Measurements from ENCODE around the gene IMPDH2. TPM values are rescaled to one million over a fixed set of nuclear protein-coding genes. Genes with fewer than 3 reads are reported as not detected.

Gene IMPDH2
- total RNA-seq, 1 donor from 2014 or later, result 101 TPM

DNA sequence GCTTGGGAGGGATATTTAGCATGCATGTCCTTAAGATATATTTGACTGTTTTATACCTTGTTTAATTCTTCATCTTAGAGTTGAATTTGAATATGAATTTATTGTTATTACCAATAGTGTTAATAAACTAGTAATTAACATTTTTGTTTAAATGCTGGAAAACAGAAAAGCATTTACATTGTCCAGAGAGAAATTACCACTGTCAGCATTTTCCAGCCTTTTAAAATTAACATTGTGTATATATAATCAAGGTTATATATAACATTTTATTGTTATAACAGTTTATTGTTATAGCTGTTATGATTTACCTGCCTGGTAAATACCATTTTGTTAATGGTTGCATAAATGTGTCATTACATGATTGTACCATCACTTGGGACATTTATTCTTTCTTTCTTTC is 47.2 kb downstream of the IMPDH2 start:
- peaks cover 70 to 76% of the 10 kb centered on the region in 2 donors for H3K36me3 ChIP-seq
- no peak overlapping the region for H3K4me3 ChIP-seq
- no peak overlapping the region for H3K27ac ChIP-seq
- TF ChIP-seq, protein P1, sequence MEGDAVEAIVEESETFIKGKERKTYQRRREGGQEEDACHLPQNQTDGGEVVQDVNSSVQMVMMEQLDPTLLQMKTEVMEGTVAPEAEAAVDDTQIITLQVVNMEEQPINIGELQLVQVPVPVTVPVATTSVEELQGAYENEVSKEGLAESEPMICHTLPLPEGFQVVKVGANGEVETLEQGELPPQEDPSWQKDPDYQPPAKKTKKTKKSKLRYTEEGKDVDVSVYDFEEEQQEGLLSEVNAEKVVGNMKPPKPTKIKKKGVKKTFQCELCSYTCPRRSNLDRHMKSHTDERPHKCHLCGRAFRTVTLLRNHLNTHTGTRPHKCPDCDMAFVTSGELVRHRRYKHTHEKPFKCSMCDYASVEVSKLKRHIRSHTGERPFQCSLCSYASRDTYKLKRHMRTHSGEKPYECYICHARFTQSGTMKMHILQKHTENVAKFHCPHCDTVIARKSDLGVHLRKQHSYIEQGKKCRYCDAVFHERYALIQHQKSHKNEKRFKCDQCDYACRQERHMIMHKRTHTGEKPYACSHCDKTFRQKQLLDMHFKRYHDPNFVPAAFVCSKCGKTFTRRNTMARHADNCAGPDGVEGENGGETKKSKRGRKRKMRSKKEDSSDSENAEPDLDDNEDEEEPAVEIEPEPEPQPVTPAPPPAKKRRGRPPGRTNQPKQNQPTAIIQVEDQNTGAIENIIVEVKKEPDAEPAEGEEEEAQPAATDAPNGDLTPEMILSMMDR (IDR thresholded peaks at IDR 0.05), result no peak
- intact Hi-C loops (cut with DNase I), result no loop called here
- DNase-seq (ENCODE audit: low spot score in 2 of 2), result no peak
- H3K4me1 ChIP-seq, result no peaks in the 10 kb centered on the region
- no peaks in the 10 kb centered on the region for H3K27me3 ChIP-seq
- no peaks in the 10 kb centered on the region for H3K9me3 ChIP-seq

- TF ChIP-seq, protein P1 (IDR thresholded peaks at IDR 0.05), result no peak
- Histone ChIP-seq H3K27me3 (no peaks in the 10 kb centered on the region), H3K4me3 (no peak overlapping the region), H3K9me3 (no peaks in the 10 kb centered on the region), H3K36me3 (peaks cover 85 to 91% of the 10 kb centered on the region in 2 donors), H3K4me1 (no peaks in the 10 kb centered on the region), H3K27ac (no peak overlapping the region)
- intact Hi-C loops (cut with DNase I), result no loop called here
- DNase-seq (ENCODE audit: low spot score in 2 of 2), result no peak
Observed at GRCh38 chr3:48980295-48980694, 48.9 kb downstream of the IMPDH2 start.

GRCh38 chr3:48979451-48979850 is 49.7 kb downstream of the IMPDH2 start:
- Histone ChIP-seq H3K9me3 (no peaks in the 10 kb centered on the region), H3K27ac (no peak overlapping the region), H3K27me3 (no peaks in the 10 kb centered on the region), H3K36me3 (peaks cover 88 to 91% of the 10 kb centered on the region in 2 donors), H3K4me3 (no peak overlapping the region), H3K4me1 (no peaks in the 10 kb centered on the region)
- no peak for DNase-seq (ENCODE audit: low spot score in 2 of 2)
- intact Hi-C loops (cut with DNase I), result no loop called here
- TF ChIP-seq, protein P1 (IDR thresholded peaks at IDR 0.05), result no peak

Other genes starting within 250 kb of the IMPDH2 start
- 148 TPM for gene PRKAR2A, start 181.5 kb downstream of the IMPDH2 start, total RNA-seq
- gene SLC25A20, start 130.5 kb downstream of the IMPDH2 start, total RNA-seq, result 14.4 TPM
- 82.3 TPM for gene ARIH2, start 110.6 kb downstream of the IMPDH2 start, total RNA-seq
- 71.9 TPM for gene P4HTM, start 39.2 kb downstream of the IMPDH2 start, total RNA-seq
- gene WDR6, start 22.0 kb downstream of the IMPDH2 start, total RNA-seq, result 115 TPM
- 73.1 TPM for gene DALRD3, start 10.8 kb downstream of the IMPDH2 start, total RNA-seq
- 200 TPM for gene NDUFAF3, start 7.3 kb downstream of the IMPDH2 start, total RNA-seq
- gene QRICH1, start 64.7 kb upstream of the IMPDH2 start, total RNA-seq, result 129 TPM
- 588 TPM for gene QARS1, start 75.4 kb upstream of the IMPDH2 start, total RNA-seq
- 37.8 TPM for gene USP19, start 91.4 kb upstream of the IMPDH2 start, total RNA-seq
- 1,772 TPM for gene LAMB2, start 103.7 kb upstream of the IMPDH2 start, total RNA-seq
- gene CCDC71, start 136.9 kb upstream of the IMPDH2 start, total RNA-seq, result 31.6 TPM
- gene KLHDC8B, start 142.2 kb upstream of the IMPDH2 start, total RNA-seq, result 57.5 TPM
- gene C3orf62, start 247.8 kb upstream of the IMPDH2 start, total RNA-seq, result 0.43 TPM